Smooth muscle cell (in vitro differentiated cells): ENCODE results near the gene FBXL20. TPM values are rescaled to one million over a fixed set of nuclear protein-coding genes. Genes with fewer than 3 reads are reported as not detected.

Source experiments
- DNase-seq: peaks from one replicate; lab custom pipeline; 2025; ENCODE audit not compliant: unreplicated experiment; lab: John Stamatoyannopoulos, UW
- H2AFZ ChIP-seq: fragments of 200-600 bp; sonication (generic); 2 replicates; pipeline ENCODE4 v1.6.0; 2016; ENCODE audit warnings: antibody characterized with exemption, low read depth, mild to moderate bottlenecking
- H3F3A ChIP-seq: fragments of 200-600 bp; sonication (generic); 2 replicates; pipeline ENCODE4 v1.6.0; 2017; ENCODE audit warnings: antibody characterized with exemption, low read depth
- H3K27ac ChIP-seq: fragments of 200-600 bp; sonication (generic); 2 replicates; pipeline ENCODE4 v1.5.1; 2016; ENCODE audit warnings: low read depth, mild to moderate bottlenecking
- H3K27me3 ChIP-seq: fragments of 200-600 bp; sonication (generic); 2 replicates; pipeline ENCODE4 v1.6.1; 2016; ENCODE audit warnings: low read depth, mild to moderate bottlenecking
- H3K36me3 ChIP-seq: fragments of 200-600 bp; sonication (generic); 2 replicates; pipeline ENCODE4 v1.5.1; 2016; ENCODE audit warnings: low read depth
- H3K4me1 ChIP-seq: fragments of 200-600 bp; sonication (generic); 2 replicates; pipeline ENCODE4 v1.5.1; 2016; ENCODE audit warnings: low read depth
- H3K4me2 ChIP-seq: fragments of 200-600 bp; sonication (generic); 2 replicates; pipeline ENCODE4 v1.6.0; 2016; ENCODE audit warnings: mild to moderate bottlenecking
- H3K4me3 ChIP-seq: fragments of 200-600 bp; sonication (generic); 2 replicates; pipeline ENCODE4 v1.5.1; 2016; ENCODE audit warnings: mild to moderate bottlenecking
- H3K79me2 ChIP-seq: fragments of 200-600 bp; sonication (generic); 2 replicates; pipeline ENCODE4 v1.6.0; 2016; ENCODE audit warnings: low read depth, mild to moderate bottlenecking
- H3K9ac ChIP-seq: fragments of 200-600 bp; sonication (generic); 2 replicates; pipeline ENCODE4 v1.6.0; 2016; ENCODE audit warnings: low read depth
- H3K9me3 ChIP-seq: fragments of 200-600 bp; sonication (generic); replicated peaks from 2 replicates; pipeline ENCODE4 v1.5.1; 2016; ENCODE audit warnings: low read depth
- H4K20me1 ChIP-seq: fragments of 200-600 bp; sonication (generic); 2 replicates; pipeline ENCODE4 v1.6.0; 2016; ENCODE audit warnings: low read depth
- CTCF ChIP-seq: fragments of 200-600 bp; sonication (generic); IDR thresholded peaks from 2 replicates; pipeline ENCODE4 v1.5.1; 2017; ENCODE audit warnings: borderline replicate concordance, mild to moderate bottlenecking, antibody characterized with exemption; ENCODE audit not compliant: insufficient read depth, poor library complexity, severe bottlenecking
- WGBS: methylation state at CpG from one replicate; pipeline ENCODE4 v1.1.7; 2016; ENCODE audit warnings: low lambda C conversion rate; 5-methylcytosine and 5-hydroxymethylcytosine counted together
- polyA plus RNA-seq: library from polyadenylated mRNA; unstranded; fragments of >200 nt; fragmentation: Nextera tagmentation; extraction: Ambion mirVana; gene quantifications from 2 replicates; pipeline ENCODE4 v1.2.1, GENCODE V29; 2016
- total RNA-seq: library from RNA; depleted of rRNA; stranded (reverse); fragments of >200 nt; gene quantifications from 2 replicates; pipeline ENCODE4 v1.2.3, GENCODE V29; 2014

Gene FBXL20
- total and polyA plus RNA-seq, 2 experiments from 2014 or later: 8.0 to 19.9 TPM

GRCh38 chr17:39230361-39230760 is 171.1 kb downstream of the FBXL20 start:
- Histone ChIP-seq H2AFZ (no peak overlapping the region), H3K27ac (no peak overlapping the region), H3K4me2 (no peak overlapping the region), H3K9ac (no peak overlapping the region), H3K79me2 (no peaks in the 10 kb centered on the region), H3K36me3 (no peaks in the 10 kb centered on the region), H3F3A (no peaks in the 10 kb centered on the region), H3K4me1 (peaks cover 17% of the 10 kb centered on the region), H4K20me1 (no peaks in the 10 kb centered on the region), H3K27me3 (peaks cover 13% of the 10 kb centered on the region), H3K4me3 (no peak overlapping the region), H3K9me3 (no peaks in the 10 kb centered on the region)
- 38% methylated on average over 1 of the region's 1 CpG for WGBS
- TF ChIP-seq CTCF: no peak
- no peak for DNase-seq

- no peak for TF ChIP-seq CTCF
- DNase-seq: no peak
- Histone ChIP-seq H2AFZ (no peak overlapping the region), H4K20me1 (no peaks in the 10 kb centered on the region), H3K27me3 (peaks cover 23% of the 10 kb centered on the region), H3K4me3 (no peak overlapping the region), H3K27ac (no peak overlapping the region), H3K79me2 (no peaks in the 10 kb centered on the region), H3K9ac (no peak overlapping the region), H3K4me2 (no peak overlapping the region), H3K4me1 (peaks cover 26% of the 10 kb centered on the region), H3F3A (no peaks in the 10 kb centered on the region), H3K36me3 (no peaks in the 10 kb centered on the region), H3K9me3 (no peaks in the 10 kb centered on the region)
- 71% methylated on average over 11 of the region's 11 CpGs for WGBS
These were observed 172.0 kb downstream of the FBXL20 start for GRCh38 chr17:39229274-39229913.

- H3K27ac ChIP-seq: no peak overlapping the region
- no peaks in the 10 kb centered on the region for H3K79me2 ChIP-seq
- no peak for TF ChIP-seq CTCF
- no peak overlapping the region for H2AFZ ChIP-seq
- H3K36me3 ChIP-seq: no peaks in the 10 kb centered on the region
- no peak overlapping the region for H3K4me2 ChIP-seq
- no peaks in the 10 kb centered on the region for H3K9me3 ChIP-seq
- H3F3A ChIP-seq: no peaks in the 10 kb centered on the region
- H3K4me3 ChIP-seq: no peak overlapping the region
- 93% methylated on average over 2 of the region's 2 CpGs for WGBS
- no peak for DNase-seq
- no peaks in the 10 kb centered on the region for H4K20me1 ChIP-seq
- no peak overlapping the region for H3K9ac ChIP-seq
- peaks cover 26% of the 10 kb centered on the region for H3K4me1 ChIP-seq
- peaks cover 42% of the 10 kb centered on the region for H3K27me3 ChIP-seq
These were observed 174.0 kb downstream of the FBXL20 start for GRCh38 chr17:39227364-39227919.
